Hair follicle dermal papilla cell (primary cell): ENCODE data around the gene MSL1. TPM values are rescaled to one million over a fixed set of nuclear protein-coding genes. Genes with fewer than 3 reads are reported as not detected.

Experiments
- total RNA-seq: library from RNA; depleted of rRNA; stranded (reverse); fragments of >200 nt; gene quantifications from 2 replicates; pipeline ENCODE4 v1.2.3, GENCODE V29; 2012

MSL1 gene, protein sequence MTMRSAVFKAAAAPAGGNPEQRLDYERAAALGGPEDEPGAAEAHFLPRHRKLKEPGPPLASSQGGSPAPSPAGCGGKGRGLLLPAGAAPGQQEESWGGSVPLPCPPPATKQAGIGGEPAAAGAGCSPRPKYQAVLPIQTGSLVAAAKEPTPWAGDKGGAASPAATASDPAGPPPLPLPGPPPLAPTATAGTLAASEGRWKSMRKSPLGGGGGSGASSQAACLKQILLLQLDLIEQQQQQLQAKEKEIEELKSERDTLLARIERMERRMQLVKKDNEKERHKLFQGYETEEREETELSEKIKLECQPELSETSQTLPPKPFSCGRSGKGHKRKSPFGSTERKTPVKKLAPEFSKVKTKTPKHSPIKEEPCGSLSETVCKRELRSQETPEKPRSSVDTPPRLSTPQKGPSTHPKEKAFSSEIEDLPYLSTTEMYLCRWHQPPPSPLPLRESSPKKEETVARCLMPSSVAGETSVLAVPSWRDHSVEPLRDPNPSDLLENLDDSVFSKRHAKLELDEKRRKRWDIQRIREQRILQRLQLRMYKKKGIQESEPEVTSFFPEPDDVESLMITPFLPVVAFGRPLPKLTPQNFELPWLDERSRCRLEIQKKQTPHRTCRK
- 66.4 and 75.3 TPM in 2 replicates for total RNA-seq

DNA sequence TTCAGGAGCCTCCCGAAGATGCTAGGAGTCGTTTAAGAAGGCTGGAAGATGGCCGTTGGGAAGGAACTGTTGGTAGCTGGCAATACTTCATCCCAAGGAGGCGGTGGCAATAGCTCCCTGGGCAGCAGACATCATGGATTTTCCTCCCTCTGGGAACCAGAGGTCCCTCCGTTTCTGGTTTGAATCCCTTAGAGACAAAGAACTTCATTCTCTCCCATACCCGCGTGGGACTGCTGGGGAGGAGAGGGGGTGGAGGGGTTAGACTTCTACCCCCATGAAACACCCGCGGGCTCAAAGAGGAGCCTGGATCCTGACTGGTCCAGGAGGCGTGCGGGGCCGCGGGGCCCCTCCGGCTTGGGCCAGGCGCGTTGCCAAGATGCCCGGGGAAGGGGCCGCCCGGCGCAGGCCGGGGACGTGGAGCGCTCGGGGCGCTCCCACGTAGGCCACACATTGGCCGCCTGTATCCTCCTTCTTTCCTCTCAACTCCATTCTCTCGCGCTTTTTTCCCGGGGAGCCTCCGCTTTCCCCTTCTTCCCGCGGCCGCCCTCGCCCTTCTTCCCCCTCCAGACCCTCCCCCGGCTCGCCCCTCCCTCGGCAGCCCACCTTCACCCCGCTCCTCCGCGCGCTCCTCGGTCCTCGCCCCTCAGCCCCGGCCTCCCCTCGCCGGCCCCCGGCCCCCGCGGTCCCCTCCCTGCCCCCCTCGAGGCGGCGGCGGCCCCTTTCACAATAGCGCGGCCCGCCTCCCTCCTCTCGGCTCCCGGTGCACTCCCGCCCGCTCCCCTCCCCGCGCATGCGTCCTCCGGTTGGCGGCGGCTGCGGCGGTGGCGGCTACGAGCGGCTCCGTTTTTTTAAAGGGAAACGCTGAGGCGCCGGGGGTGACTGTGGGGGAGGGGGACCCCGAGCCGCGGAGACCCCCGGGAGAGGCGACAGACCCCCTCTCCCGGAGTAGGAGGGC, at the start of gene MSL1:
TSS of gene MSL1 (plus strand) at position 791 of the 955 bp plus-strand sequence. CDS start 642 bp downstream, outside the sequence.

DNA sequence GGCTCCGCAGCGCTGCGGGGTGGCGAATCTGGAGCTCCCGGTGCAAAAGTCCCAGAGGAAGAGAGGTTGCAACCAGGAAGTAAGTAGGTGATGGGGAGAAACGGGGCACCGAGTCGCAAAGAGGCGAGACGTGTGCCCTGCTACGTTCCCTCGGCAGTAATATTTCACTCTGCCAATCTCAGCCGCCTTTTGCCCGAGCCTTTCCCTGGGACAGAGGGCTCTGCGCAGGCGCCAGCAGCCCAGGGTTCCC, 21.4 kb upstream of the MSL1 start, which contains the start of gene NR1D1:
TSS of gene NR1D1 (minus strand) at position 171 of the 250 bp plus-strand sequence. CDS start 495 bp downstream, outside the sequence.

DNA sequence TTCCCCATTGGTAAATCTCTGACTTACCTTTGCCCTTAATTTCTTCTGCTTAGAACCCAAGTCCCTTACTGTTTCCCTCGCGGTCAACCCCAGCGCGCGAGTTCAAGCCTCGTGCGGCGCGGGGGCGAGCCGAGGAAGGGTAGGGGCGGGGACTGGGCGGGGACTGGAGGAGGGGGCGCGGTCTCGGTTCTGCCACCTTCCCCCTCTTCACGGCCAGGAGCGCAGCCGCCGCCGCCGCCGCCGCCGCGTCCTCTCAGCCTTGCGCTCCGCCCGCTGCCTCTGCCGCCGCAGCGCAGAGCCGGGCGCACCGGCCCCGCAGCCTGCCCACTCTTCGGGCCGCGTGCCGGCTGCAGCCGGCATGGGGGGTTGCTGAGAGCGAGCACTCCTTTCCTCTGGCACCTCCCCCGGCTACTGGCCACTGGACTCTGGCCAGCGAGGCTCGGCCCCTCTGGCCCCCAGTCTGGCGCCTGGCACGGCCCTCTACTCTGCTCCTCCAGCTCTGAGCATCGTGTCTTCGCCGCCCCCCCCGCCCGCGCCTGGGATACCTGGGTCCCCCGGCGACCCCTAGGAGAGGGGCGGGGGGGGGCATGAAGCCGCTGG, 55.6 kb downstream of the MSL1 start, which contains the start of gene RAPGEFL1:
TSS of gene RAPGEFL1 (plus strand) at position 196 of the 600 bp plus-strand sequence. CDS start at position 588, 392 bp downstream.

Other genes starting within 250 kb of the MSL1 start
- gene GSDMB, start 203.3 kb upstream of the MSL1 start, total RNA-seq: 3.5 and 3.6 TPM in 2 replicates
- 39.1 and 44.0 TPM in 2 replicates for gene ORMDL3, start 194.4 kb upstream of the MSL1 start, total RNA-seq
- gene LRRC3C, start 194.2 kb upstream of the MSL1 start, total RNA-seq: not detected in 2 replicates
- gene GSDMA, start 159.0 kb upstream of the MSL1 start, total RNA-seq: not detected in 2 replicates
- 105 and 115 TPM in 2 replicates for gene PSMD3, start 141.2 kb upstream of the MSL1 start, total RNA-seq
- gene CSF3, start 106.5 kb upstream of the MSL1 start, total RNA-seq: 1.2 and 1.9 TPM in 2 replicates
- gene MED24, start 67.6 kb upstream of the MSL1 start, total RNA-seq: 50.5 and 53.1 TPM in 2 replicates
- gene THRA, start 59.0 kb upstream of the MSL1 start, total RNA-seq: 42.7 and 55.3 TPM in 2 replicates
- 3.6 and 3.9 TPM in 2 replicates for gene NR1D1, start 21.4 kb upstream of the MSL1 start, total RNA-seq
- 43.8 and 52.4 TPM in 2 replicates for gene CASC3, start 18.6 kb downstream of the MSL1 start, total RNA-seq
- 1.1 and 4.2 TPM in 2 replicates for gene RAPGEFL1, start 55.5 kb downstream of the MSL1 start, total RNA-seq
- gene WIPF2, start 97.3 kb downstream of the MSL1 start, total RNA-seq: 9.5 and 10.4 TPM in 2 replicates
- gene CDC6, start 165.9 kb downstream of the MSL1 start, total RNA-seq: 2.3 and 2.9 TPM in 2 replicates
- gene RARA, start 187.2 kb downstream of the MSL1 start, total RNA-seq: 25.0 and 27.6 TPM in 2 replicates
- 7.6 and 7.8 TPM in 2 replicates for gene GJD3, start 242.8 kb downstream of the MSL1 start, total RNA-seq